ENCODE data around the gene UNC5C.

DNA sequence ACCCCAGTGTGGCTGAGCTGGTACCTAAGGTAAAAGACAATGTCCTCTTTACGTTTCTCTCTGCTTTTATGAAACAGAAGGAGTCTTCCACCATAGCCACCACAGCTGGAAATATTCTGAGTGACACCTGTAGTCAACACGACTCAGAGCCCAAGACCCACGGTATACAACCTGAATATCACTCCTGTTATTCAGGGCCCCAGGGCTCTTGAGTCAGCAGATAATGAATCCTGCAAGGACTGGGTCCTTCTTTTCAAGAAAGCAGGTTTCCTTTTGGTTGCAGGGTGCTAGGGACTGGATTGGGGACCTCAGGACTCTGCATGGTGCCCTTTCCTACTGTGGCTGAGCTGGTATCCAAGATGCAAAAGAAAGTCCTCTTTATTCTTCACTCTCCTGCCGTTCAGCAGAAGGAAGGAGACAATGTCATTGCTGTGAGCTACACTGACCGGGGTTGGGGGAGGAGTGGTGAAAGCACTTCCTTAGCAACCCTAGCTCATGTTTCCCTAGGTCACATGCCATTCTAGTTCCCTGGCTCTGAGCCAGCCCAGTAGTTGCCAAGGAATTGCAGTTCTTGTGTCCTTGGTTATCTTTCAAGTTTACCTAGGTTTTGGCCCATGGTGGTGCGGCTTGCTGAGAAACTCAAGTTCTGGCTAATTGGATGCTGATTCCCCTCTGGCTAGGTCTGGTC lies 23.7 kb upstream of the UNC5C start:
- TF ChIP-seq, protein P1, sequence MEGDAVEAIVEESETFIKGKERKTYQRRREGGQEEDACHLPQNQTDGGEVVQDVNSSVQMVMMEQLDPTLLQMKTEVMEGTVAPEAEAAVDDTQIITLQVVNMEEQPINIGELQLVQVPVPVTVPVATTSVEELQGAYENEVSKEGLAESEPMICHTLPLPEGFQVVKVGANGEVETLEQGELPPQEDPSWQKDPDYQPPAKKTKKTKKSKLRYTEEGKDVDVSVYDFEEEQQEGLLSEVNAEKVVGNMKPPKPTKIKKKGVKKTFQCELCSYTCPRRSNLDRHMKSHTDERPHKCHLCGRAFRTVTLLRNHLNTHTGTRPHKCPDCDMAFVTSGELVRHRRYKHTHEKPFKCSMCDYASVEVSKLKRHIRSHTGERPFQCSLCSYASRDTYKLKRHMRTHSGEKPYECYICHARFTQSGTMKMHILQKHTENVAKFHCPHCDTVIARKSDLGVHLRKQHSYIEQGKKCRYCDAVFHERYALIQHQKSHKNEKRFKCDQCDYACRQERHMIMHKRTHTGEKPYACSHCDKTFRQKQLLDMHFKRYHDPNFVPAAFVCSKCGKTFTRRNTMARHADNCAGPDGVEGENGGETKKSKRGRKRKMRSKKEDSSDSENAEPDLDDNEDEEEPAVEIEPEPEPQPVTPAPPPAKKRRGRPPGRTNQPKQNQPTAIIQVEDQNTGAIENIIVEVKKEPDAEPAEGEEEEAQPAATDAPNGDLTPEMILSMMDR (IDR thresholded peaks at IDR 0.05) = no peak
- TF ChIP-seq, protein P2, sequence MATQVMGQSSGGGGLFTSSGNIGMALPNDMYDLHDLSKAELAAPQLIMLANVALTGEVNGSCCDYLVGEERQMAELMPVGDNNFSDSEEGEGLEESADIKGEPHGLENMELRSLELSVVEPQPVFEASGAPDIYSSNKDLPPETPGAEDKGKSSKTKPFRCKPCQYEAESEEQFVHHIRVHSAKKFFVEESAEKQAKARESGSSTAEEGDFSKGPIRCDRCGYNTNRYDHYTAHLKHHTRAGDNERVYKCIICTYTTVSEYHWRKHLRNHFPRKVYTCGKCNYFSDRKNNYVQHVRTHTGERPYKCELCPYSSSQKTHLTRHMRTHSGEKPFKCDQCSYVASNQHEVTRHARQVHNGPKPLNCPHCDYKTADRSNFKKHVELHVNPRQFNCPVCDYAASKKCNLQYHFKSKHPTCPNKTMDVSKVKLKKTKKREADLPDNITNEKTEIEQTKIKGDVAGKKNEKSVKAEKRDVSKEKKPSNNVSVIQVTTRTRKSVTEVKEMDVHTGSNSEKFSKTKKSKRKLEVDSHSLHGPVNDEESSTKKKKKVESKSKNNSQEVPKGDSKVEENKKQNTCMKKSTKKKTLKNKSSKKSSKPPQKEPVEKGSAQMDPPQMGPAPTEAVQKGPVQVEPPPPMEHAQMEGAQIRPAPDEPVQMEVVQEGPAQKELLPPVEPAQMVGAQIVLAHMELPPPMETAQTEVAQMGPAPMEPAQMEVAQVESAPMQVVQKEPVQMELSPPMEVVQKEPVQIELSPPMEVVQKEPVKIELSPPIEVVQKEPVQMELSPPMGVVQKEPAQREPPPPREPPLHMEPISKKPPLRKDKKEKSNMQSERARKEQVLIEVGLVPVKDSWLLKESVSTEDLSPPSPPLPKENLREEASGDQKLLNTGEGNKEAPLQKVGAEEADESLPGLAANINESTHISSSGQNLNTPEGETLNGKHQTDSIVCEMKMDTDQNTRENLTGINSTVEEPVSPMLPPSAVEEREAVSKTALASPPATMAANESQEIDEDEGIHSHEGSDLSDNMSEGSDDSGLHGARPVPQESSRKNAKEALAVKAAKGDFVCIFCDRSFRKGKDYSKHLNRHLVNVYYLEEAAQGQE (IDR thresholded peaks at IDR 0.05; ENCODE audit: insufficient read depth in 1 of 2, low read depth in 2 of 2, low read length in 1 of 2) = no peak
- TF ChIP-seq POLR2AphosphoS5 (IDR thresholded peaks at IDR 0.05; ENCODE audit: low read depth, low read length) (no peak), SIN3A (IDR thresholded peaks at IDR 0.05; ENCODE audit: borderline replicate concordance, insufficient read depth, low read depth, low read length) (no peak), TCF7L2 (IDR thresholded peaks at IDR 0.05; ENCODE audit: low read depth, low read length) (no peak)

Measured in Panc1 (cell line).